Measurements from ENCODE around the gene TRAF5. TPM values are rescaled to one million over a fixed set of nuclear protein-coding genes. Genes with fewer than 3 reads are reported as not detected.

Gene TRAF5
- total and polyA plus RNA-seq, 11 donors = 1.3 to 8.8 (median 2.1) TPM

DNA sequence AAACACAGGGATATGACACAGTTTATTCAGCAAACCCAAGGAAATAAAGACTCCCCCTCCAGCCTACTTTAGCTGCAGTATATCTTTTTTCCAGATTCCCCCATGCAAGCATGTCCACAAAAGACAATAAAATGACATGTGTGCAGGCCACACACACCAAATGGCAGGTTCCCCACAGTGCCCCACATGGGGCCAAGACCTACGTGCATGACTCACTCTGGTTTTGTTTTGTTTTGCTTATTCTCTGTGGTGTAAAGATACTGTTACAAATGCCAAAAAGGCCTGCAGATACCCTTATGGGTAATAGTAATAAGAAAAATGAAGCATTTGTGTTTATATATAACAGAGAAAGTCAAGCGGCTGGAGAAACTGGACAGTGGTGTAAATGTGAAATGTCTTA lies 93.8 kb downstream of the TRAF5 start:
- Histone ChIP-seq H3K9me3 (no peaks in the 10 kb centered on the region), H3K27ac (no peak overlapping the region), H3K36me3 (no peaks in the 10 kb centered on the region), H3K4me1 (peaks cover 0 to 7% (median 0%) of the 10 kb centered on the region in 12 donors), H3K27me3 (no peaks in the 10 kb centered on the region), H3K4me3 (no peak overlapping the region)
- intact Hi-C loops (cut with DNase I) = no loop called here
- DNase-seq = no peak
- no peak for TF ChIP-seq POLR2A (IDR thresholded peaks at IDR 0.05)
- 90 to 97% (median 92%) methylated on average over 2 of the region's 2 CpGs for WGBS, 4 donors
- no peak for ATAC-seq

GRCh38 chr1:211420845-211421454 lies 94.3 kb downstream of the TRAF5 start:
- H3K4me3 ChIP-seq = no peak overlapping the region
- DNase-seq = no peak
- no peak for ATAC-seq
- no peak for TF ChIP-seq POLR2A (IDR thresholded peaks at IDR 0.05)
- TF ChIP-seq, protein P1, sequence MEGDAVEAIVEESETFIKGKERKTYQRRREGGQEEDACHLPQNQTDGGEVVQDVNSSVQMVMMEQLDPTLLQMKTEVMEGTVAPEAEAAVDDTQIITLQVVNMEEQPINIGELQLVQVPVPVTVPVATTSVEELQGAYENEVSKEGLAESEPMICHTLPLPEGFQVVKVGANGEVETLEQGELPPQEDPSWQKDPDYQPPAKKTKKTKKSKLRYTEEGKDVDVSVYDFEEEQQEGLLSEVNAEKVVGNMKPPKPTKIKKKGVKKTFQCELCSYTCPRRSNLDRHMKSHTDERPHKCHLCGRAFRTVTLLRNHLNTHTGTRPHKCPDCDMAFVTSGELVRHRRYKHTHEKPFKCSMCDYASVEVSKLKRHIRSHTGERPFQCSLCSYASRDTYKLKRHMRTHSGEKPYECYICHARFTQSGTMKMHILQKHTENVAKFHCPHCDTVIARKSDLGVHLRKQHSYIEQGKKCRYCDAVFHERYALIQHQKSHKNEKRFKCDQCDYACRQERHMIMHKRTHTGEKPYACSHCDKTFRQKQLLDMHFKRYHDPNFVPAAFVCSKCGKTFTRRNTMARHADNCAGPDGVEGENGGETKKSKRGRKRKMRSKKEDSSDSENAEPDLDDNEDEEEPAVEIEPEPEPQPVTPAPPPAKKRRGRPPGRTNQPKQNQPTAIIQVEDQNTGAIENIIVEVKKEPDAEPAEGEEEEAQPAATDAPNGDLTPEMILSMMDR (IDR thresholded peaks at IDR 0.05) = no peak
- no peaks in the 10 kb centered on the region for H3K9me3 ChIP-seq
- intact Hi-C loops (cut with DNase I) = no loop called here
- H3K27ac ChIP-seq = no peak overlapping the region
- peaks cover 0 to 5% (median 0%) of the 10 kb centered on the region in 12 donors for H3K4me1 ChIP-seq
- no peaks in the 10 kb centered on the region for H3K27me3 ChIP-seq
- no peaks in the 10 kb centered on the region for H3K36me3 ChIP-seq
- 73 to 77% (median 74%) methylated on average over 2 of the region's 2 CpGs for WGBS, 4 donors

DNA sequence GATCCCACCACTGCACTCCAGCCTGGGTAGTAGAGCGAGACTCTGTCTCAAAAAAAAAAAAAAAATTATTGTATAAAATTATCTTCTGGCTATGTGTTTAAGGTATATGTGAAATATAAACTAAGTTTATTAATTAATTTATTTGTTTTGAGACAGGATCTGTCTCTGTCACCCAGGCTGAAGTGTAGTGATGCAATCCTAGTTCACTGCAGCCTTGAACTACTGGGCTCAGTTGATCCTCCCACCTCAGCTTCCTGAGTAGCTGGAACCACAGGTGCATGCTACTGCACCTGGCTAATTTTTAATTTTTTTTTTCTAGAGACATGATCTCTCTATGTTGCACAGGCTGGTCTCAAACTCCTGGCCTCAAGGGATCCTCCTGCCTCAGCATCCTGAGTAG lies 97.4 kb downstream of the TRAF5 start:
- no peak for ATAC-seq

More for the DNA sequence above, 97.4 kb downstream of the TRAF5 start:
- WGBS, 4 donors = 94 to 100% (median 98%) methylated on average over 1 of the region's 1 CpG
- DNase-seq = no peak
- no peaks in the 10 kb centered on the region for H3K27me3 ChIP-seq
- TF ChIP-seq POLR2A (IDR thresholded peaks at IDR 0.05) = no peak
- TF ChIP-seq, protein P1 (IDR thresholded peaks at IDR 0.05) = no peak
- H3K36me3 ChIP-seq = peaks cover 0 to 6% (median 0%) of the 10 kb centered on the region in 9 donors
- intact Hi-C loops (cut with DNase I) = no loop called here
- H3K4me1 ChIP-seq = no peaks in the 10 kb centered on the region
- no peak overlapping the region for H3K27ac ChIP-seq
- no peaks in the 10 kb centered on the region for H3K9me3 ChIP-seq
- H3K4me3 ChIP-seq = no peak overlapping the region

Other genes with a start within 250 kb of the TRAF5 start
- under 1 TPM in 1 of 9 donors, not detected in 8; 0.03 TPM for gene KCNH1, start 192.7 kb upstream of the TRAF5 start, total RNA-seq
- gene KCNH1, start 192.7 kb upstream of the TRAF5 start, polyA plus RNA-seq = not detected
- 10 to 100 TPM; 28.9 to 60.1 (median 48.6) TPM for gene RCOR3, start 67.5 kb upstream of the TRAF5 start, total RNA-seq
- gene RCOR3, start 67.5 kb upstream of the TRAF5 start, polyA plus RNA-seq = 10 to 100 TPM; 25.3 to 25.4 TPM
- not detected for gene RD3, start 165.3 kb downstream of the TRAF5 start, total RNA-seq
- under 1 TPM in 1 of 2 donors, not detected in 1; 0.06 TPM for gene RD3, start 165.3 kb downstream of the TRAF5 start, polyA plus RNA-seq